Astrocyte (in vitro differentiated cells and primary cell): Measurements from ENCODE around the gene ZFYVE28.

Experiments used
- CTCF ChIP-seq: IDR thresholded peaks from 2 replicates; pipeline ENCODE4 v1.5.1; 2011; ENCODE audit warnings: low read depth, mild to moderate bottlenecking, inconsistent platforms, low read length, moderate library complexity; ENCODE audit not compliant: insufficient read depth
- EZH2 ChIP-seq: IDR thresholded peaks from 2 replicates; pipeline ENCODE4 v1.6.1; 2012; ENCODE audit warnings: mild to moderate bottlenecking, low read length, inconsistent platforms; ENCODE audit not compliant: insufficient read depth

GRCh38 chr4:2280531-2281300 is 137.7 kb downstream of the ZFYVE28 start:
- TF ChIP-seq CTCF (no peak), EZH2 (no peak)
